Heart left ventricle (tissue), 16 donors: ENCODE measurements around the gene RHBDF1. TPM values are rescaled to one million over a fixed set of nuclear protein-coding genes. Genes with fewer than 3 reads are reported as not detected.
A peak's percentile ranks its signal among the peaks of the same experiment; 100 is the strongest.

Experiments used
- ATAC-seq, 4 donors: fragments of 200-7000 bp; cut with Tn5 transposase; one replicate each; pipeline ENCODE4 v1.9.1; 2020 to 2022; ENCODE audit warnings: moderate library complexity in 4 of 4, mild to moderate bottlenecking in 3 of 4, moderate number of reproducible peaks in 1 of 4
- DNase-seq, 5 donors: peaks; one replicate each; pipeline ENCODE4 v3.0.0-alpha.2; 2020
- H3K27ac ChIP-seq, 12 donors: fragments of 200-600 bp; sonication (generic) in 4 of 12; one replicate each; pipeline versions ENCODE4 v1.5.0 to v1.8.0; 2016 to 2022; ENCODE audit warnings: mild to moderate bottlenecking in 2 of 12
- H3K27me3 ChIP-seq, 9 donors: fragments of 200-600 bp; sonication (generic) in 2 of 9; one replicate each; pipeline versions ENCODE4 v1.5.1 to v1.8.0; 2016 to 2022; ENCODE audit warnings: mild to moderate bottlenecking in 3 of 9
- H3K36me3 ChIP-seq, 9 donors: fragments of 200-600 bp; sonication (generic) in 2 of 9; one replicate each; pipeline versions ENCODE4 v1.5.0 to v1.8.0; 2018 to 2022; ENCODE audit warnings: mild to moderate bottlenecking in 2 of 9
- H3K4me1 ChIP-seq, 12 donors: fragments of 200-600 bp; sonication (generic) in 4 of 12; one replicate each; pipeline versions ENCODE4 v1.5.0 to v1.8.0; 2016 to 2022; ENCODE audit warnings: mild to moderate bottlenecking in 3 of 12
- H3K4me3 ChIP-seq, 12 donors: fragments of 200-600 bp; sonication (generic) in 4 of 12; one replicate each; pipeline versions ENCODE4 v1.5.0 to v1.8.0; 2017 to 2022; ENCODE audit warnings: mild to moderate bottlenecking in 9 of 12, moderate library complexity in 4 of 12
- H3K9me3 ChIP-seq, 12 donors: fragments of 200-600 bp; sonication (generic) in 4 of 12; one replicate each; pipeline versions ENCODE4 v1.5.0 to v1.8.0; 2016 to 2022; ENCODE audit warnings: mild to moderate bottlenecking in 1 of 12
- CTCF ChIP-seq, 12 donors: fragments of 200-600 bp; sonication (generic) in 4 of 12; IDR thresholded peaks; one replicate each; pipeline versions ENCODE4 v1.5.0 to v1.8.0; 2018 to 2022; ENCODE audit warnings: antibody characterized with exemption in 12 of 12, mild to moderate bottlenecking in 5 of 12
- POLR2A ChIP-seq, 2 donors: fragments of 450-650 bp; IDR thresholded peaks; one replicate each; pipeline ENCODE4 v1.6.1; 2017; ENCODE audit warnings: antibody characterized with exemption in 2 of 2, mild to moderate bottlenecking in 2 of 2, moderate library complexity in 2 of 2
- WGBS, 4 donors: extraction: QIAGEN DNeasy Blood & Tissue Kit in 2 of 4; methylation state at CpG; one replicate each; pipeline versions ENCODE4 v1.1.5 to v1.1.7; 2013 to 2018; 5-methylcytosine and 5-hydroxymethylcytosine counted together
- intact Hi-C, 10 donors: fragments of 100-400 bp; cut with DNase I; formaldehyde crosslinking; loops; one replicate each; pipeline versions ENCODE4 v1.11.1 to v1.14.2; 2022
- polyA plus RNA-seq, 2 donors: library from polyadenylated mRNA; stranded (reverse); fragments of 200-250 nt; gene quantifications; one replicate each; pipeline ENCODE4 v1.2.3, GENCODE V29; 2013
- total RNA-seq, 9 donors: library from RNA; depleted of rRNA in 2 of 9; stranded (reverse); fragments of >200 nt in 2 of 9; fragmentation: NEBNext Ultra II Directional in 3 of 9; extraction: Animal tissue kit (Norgen Biotek cat#: 25700) in 3 of 9; gene quantifications; one replicate each; pipeline versions ENCODE4 v1.1.0 to v1.2.4, GENCODE V29; 2016 to 2023
- donor health status: ischemic (EF 13 %, LVEDD 7.1; RV severe dilation, severe dysfunction).
- donor health status: healthy with polysubstance abuse.
- donor health status: DM: no; HTN: yes; CAD: no.
- donor health status: DM: no; HTN: no; CAD: no.
- donor health status: ischemic (EF 25% LVEDD 6.9; RV normal size, moderate dysfunction).
- donor health status: ischemic (EF 25% LVEDD 5.7; RV mildly dilated, moderate dysfunction).
- donor health status: healthy.
- donor health status: DM: yes; HTN: yes; CAD: no.
- donor health status: ischemic (EF 35%, LVEDD 5.7; RV mildly dilated, moderate dysfunction).
- donor health status: nonischemic (EF 11% LVEDD 7.7; RV severe dilation, severe dysfunction).
- donor health status: DM: yes; HTN: yes; CAD: no.
- donor health status: PGD.
- donor health status: ischemic (EF 29% LVEDD 5.4; RV normal size, mild dysfunction).
- donor health status: nonischemic (EF 23%, LVEDD 6.1; RV moderate dilation, normal function).

Gene RHBDF1
- total and polyA plus RNA-seq, 11 donors = 17.4 to 45.8 (median 23.9) TPM

DNA sequence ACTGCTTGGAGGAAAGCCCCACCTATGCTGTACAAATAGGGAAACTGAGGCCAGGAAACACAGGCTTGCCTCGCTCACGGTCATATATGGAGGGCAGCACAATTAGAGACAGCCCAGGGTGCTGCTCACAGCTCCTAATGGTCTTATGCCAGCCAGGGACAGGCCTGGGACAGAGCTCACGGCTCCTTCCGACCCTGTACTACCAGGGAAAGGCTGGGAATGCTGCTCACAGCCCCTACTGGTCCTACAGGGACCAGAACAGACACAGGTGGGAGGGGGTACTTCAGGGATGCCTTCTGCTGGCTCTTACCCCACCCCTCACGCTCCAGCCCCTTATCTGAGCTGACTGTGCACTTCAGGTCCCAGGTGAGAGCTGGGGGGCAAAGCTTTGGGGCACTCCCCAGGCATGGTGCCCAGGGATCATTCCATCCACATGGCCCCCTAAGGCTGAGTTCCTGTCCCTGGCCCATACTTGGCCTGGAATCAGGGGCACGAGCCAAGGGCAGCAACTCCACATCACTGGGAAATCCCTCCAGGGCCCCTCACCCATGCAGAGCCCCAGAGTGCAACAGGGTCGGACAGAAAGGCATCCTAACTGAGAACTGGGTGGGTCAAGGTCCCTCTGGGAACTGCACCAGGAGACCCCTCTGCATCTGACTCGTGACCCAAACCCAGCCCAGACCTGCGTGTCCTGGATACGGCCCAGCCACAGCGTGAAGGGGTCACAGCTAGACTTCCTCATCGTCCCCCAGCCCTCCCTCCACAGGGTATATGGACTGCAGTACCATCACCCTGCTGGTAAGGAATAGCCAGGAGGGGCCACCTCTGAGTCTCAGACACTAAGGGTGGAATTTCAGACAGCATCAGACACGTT, 5.9 kb downstream of the RHBDF1 start:
- 81 to 85% (median 81%) methylated on average over 9 to 13 of the region's 13 CpGs for WGBS, 4 donors
- Histone ChIP-seq H3K9me3 (no peaks in the 10 kb centered on the region), H3K36me3 (peaks cover 0 to 36% (median 31%) of the 10 kb centered on the region in 9 donors), H3K4me1 (peaks cover 5 to 65% (median 56%) of the 10 kb centered on the region in 12 donors), H3K4me3 (no peak overlapping the region), H3K27me3 (peaks cover 0 to 8% (median 0%) of the 10 kb centered on the region in 9 donors), H3K27ac (peak overlapping the region in 2 of 12 donors; percentile 20 to 32)
- DNase-seq = peak in 2 of 5 donors; percentile 24 to 25
- peak in 1 of 4 donors; percentile 5 for ATAC-seq
- intact Hi-C loops = loop anchor here in 4 of 10 donors (1.0 to 2.0 kb wide), 3 partner anchors 30 to 31 kb away; no protein-coding TSS in a partner anchor
- TF ChIP-seq POLR2A (IDR thresholded peaks at IDR 0.05) = no peak
- TF ChIP-seq CTCF (IDR thresholded peaks at IDR 0.05) = no peak

DNA sequence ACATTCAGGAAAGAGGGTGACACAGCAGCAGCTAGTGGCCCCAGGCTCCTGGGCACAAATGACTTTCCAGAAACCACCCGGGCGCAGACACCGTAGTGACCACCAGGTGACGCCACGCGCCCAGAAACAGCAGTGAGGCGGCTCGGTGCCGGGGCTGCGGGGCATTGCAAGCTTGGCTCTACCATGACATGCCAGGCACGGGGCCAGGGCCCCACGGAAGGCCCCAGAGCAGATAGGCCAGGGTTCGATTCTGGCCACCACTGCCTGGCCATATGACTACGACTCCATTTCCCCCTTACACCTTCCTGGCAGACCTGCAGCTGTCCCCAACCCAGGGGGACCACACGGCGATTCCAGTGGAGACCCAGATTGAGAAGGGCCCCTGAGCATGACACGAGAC, 6.7 kb downstream of the RHBDF1 start:
- WGBS, 4 donors = 13 to 21% (median 19%) methylated on average over 16 to 17 of the region's 17 CpGs
- Histone ChIP-seq H3K27ac (peak overlapping the region in 1 of 12 donors; percentile 20), H3K36me3 (peaks cover 0 to 44% (median 39%) of the 10 kb centered on the region in 9 donors), H3K4me3 (no peak overlapping the region), H3K9me3 (no peaks in the 10 kb centered on the region), H3K27me3 (peaks cover 0 to under 1% (median 0%) of the 10 kb centered on the region in 9 donors), H3K4me1 (peaks cover 0 to 57% (median 49%) of the 10 kb centered on the region in 12 donors)
- peak; percentile 81 to 92 (median 83) for DNase-seq
- peak; percentile 50 to 81 (median 60) for ATAC-seq
- intact Hi-C loops = loop anchor here (1.0 to 2.0 kb wide), 3 partner anchors 31 to 32 kb away; no protein-coding TSS in a partner anchor
- no peak for TF ChIP-seq POLR2A (IDR thresholded peaks at IDR 0.05)
- peak; percentile 92 to 99 (median 96) for TF ChIP-seq CTCF (IDR thresholded peaks at IDR 0.05)

DNA sequence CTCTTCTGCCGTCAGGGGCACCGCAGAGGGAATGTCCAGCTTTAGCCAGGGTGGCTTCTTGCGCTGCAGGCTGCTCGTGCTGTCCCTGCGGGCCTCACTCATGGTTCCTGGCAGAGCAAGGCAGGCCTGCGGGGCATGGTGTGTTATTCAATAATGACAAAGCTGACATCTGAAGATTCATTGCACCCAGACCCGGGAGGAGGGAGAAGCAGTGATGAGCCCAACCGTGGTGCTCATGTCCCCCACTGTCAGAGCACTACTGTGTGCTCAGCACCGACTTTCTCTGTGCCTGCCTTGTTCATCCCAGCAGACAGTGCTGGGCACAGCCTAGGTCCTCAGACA, 7.5 kb downstream of the RHBDF1 start:
- WGBS, 4 donors = 81 to 91% (median 86%) methylated on average over 4 to 9 of the region's 9 CpGs
- TF ChIP-seq CTCF (IDR thresholded peaks at IDR 0.05) (no peak), POLR2A (IDR thresholded peaks at IDR 0.05) (no peak)
- H3K9me3 ChIP-seq = no peaks in the 10 kb centered on the region
- intact Hi-C loops = loop anchor here in 6 of 10 donors (1.0 to 2.0 kb wide), 3 partner anchors 31 to 32 kb away; no protein-coding TSS in a partner anchor
- peaks cover 0 to 53% (median 47%) of the 10 kb centered on the region in 9 donors for H3K36me3 ChIP-seq
- ATAC-seq = no peak
- peak in 1 of 5 donors; percentile 17 for DNase-seq
- no peak overlapping the region for H3K27ac ChIP-seq
- H3K27me3 ChIP-seq = no peaks in the 10 kb centered on the region
- H3K4me3 ChIP-seq = no peak overlapping the region
- H3K4me1 ChIP-seq = peaks cover 0 to 48% (median 41%) of the 10 kb centered on the region in 12 donors
